H9 (cell line): ENCODE measurements around the gene ABHD12. TPM values are rescaled to one million over a fixed set of nuclear protein-coding genes. Genes with fewer than 3 reads are reported as not detected.

Experiments used
- DNase-seq: peaks from one replicate; pipeline ENCODE4 v3.0.0-alpha.2; 2017
- H2AFZ ChIP-seq: one replicate; pipeline ENCODE4 v1.6.1; 2013; ENCODE audit warnings: mild to moderate bottlenecking, low read length, control low read depth, moderate library complexity
- H2AK5ac ChIP-seq: 2 replicates; pipeline ENCODE4 v1.6.1; 2013; ENCODE audit warnings: low read length, control low read depth, mixed read lengths; ENCODE audit not compliant: insufficient read length
- H2BK120ac ChIP-seq: one replicate; pipeline ENCODE4 v1.6.1; 2013; ENCODE audit warnings: low read depth, mild to moderate bottlenecking, low read length, control low read depth, inconsistent platforms; ENCODE audit not compliant: poor library complexity, severe bottlenecking
- H2BK12ac ChIP-seq: 2 replicates; pipeline ENCODE4 v1.6.1; 2013; ENCODE audit warnings: low read length, control low read depth, mixed read lengths, low read depth; ENCODE audit not compliant: insufficient read length
- H2BK15ac ChIP-seq: 2 replicates; pipeline ENCODE4 v1.6.1; 2013; ENCODE audit warnings: low read depth, low read length, control low read depth
- H2BK20ac ChIP-seq: one replicate; pipeline ENCODE4 v1.6.1; 2013; ENCODE audit warnings: low read depth, mild to moderate bottlenecking, low read length, control low read depth, inconsistent platforms; ENCODE audit not compliant: poor library complexity, severe bottlenecking
- H2BK5ac ChIP-seq: 2 replicates; pipeline ENCODE4 v1.6.1; 2013; ENCODE audit warnings: low read length, control low read depth, mixed read lengths; ENCODE audit not compliant: insufficient read length
- H3K14ac ChIP-seq: 2 replicates; pipeline ENCODE4 v1.6.1; 2013; ENCODE audit warnings: low read length, control low read depth; ENCODE audit not compliant: insufficient read depth
- H3K18ac ChIP-seq: 2 replicates; pipeline ENCODE4 v1.6.1; 2013; ENCODE audit warnings: low read depth, mild to moderate bottlenecking, mixed read lengths, low read length, control low read depth; ENCODE audit not compliant: insufficient read length
- H3K23ac ChIP-seq: 2 replicates; pipeline ENCODE4 v1.6.1; 2013; ENCODE audit warnings: low read length, control low read depth, mixed read lengths, low read depth; ENCODE audit not compliant: insufficient read length
- H3K23me2 ChIP-seq: 2 replicates; pipeline ENCODE4 v1.6.1; 2013; ENCODE audit warnings: low read depth, mild to moderate bottlenecking, mixed read lengths, low read length, control low read depth; ENCODE audit not compliant: insufficient read length, poor library complexity, severe bottlenecking
- H3K27ac ChIP-seq: 2 replicates; pipeline ENCODE4 v1.5.1; 2013; ENCODE audit warnings: low read length, control low read depth, mixed read lengths, low read depth; ENCODE audit not compliant: insufficient read length
- H3K27me3 ChIP-seq: 2 replicates; pipeline ENCODE4 v1.6.1; 2013; ENCODE audit warnings: low read length, control low read depth, inconsistent platforms; ENCODE audit not compliant: insufficient read depth
- H3K4ac ChIP-seq: 2 replicates; pipeline ENCODE4 v1.6.1; 2013; ENCODE audit warnings: low read depth, mild to moderate bottlenecking, control low read depth, inconsistent platforms, low read length, moderate library complexity
- H3K4me1 ChIP-seq: 2 replicates; pipeline ENCODE4 v1.6.1; 2013; ENCODE audit warnings: low read length, control low read depth, inconsistent platforms; ENCODE audit not compliant: insufficient read depth
- H3K4me2 ChIP-seq: 2 replicates; pipeline ENCODE4 v1.6.1; 2013; ENCODE audit warnings: low read length, control low read depth, mixed read lengths; ENCODE audit not compliant: insufficient read length, insufficient read depth
- H3K56ac ChIP-seq: 2 replicates; pipeline ENCODE4 v1.6.1; 2013; ENCODE audit warnings: low read depth, mild to moderate bottlenecking, mixed read lengths, low read length, control low read depth; ENCODE audit not compliant: insufficient read length
- H3K79me1 ChIP-seq: 2 replicates; pipeline ENCODE4 v1.6.1; 2013; ENCODE audit warnings: low read depth, mild to moderate bottlenecking, moderate library complexity, low read length, control low read depth, inconsistent platforms; ENCODE audit not compliant: insufficient read depth, poor library complexity, severe bottlenecking
- H3K79me2 ChIP-seq: 2 replicates; pipeline ENCODE4 v1.6.1; 2013; ENCODE audit warnings: low read length, control low read depth, inconsistent platforms; ENCODE audit not compliant: insufficient read depth
- H3K9ac ChIP-seq: 2 replicates; pipeline ENCODE4 v1.6.1; 2013; ENCODE audit warnings: low read length, control low read depth, mixed read lengths; ENCODE audit not compliant: insufficient read length; ENCODE audit errors: extremely low read depth
- H3K9me3 ChIP-seq: one replicate; pipeline ENCODE4 v1.6.1; 2013; ENCODE audit warnings: low read depth, low read length, inconsistent platforms; ENCODE audit not compliant: control insufficient read depth
- H3T11ph ChIP-seq: one replicate; pipeline ENCODE4 v1.6.1; 2013; ENCODE audit warnings: mild to moderate bottlenecking, low read length, control low read depth, inconsistent platforms
- H4K20me1 ChIP-seq: one replicate; pipeline ENCODE4 v1.6.1; 2013; ENCODE audit not compliant: control insufficient read depth, insufficient read length, insufficient read depth
- H4K5ac ChIP-seq: 2 replicates; pipeline ENCODE4 v1.6.1; 2013; ENCODE audit warnings: low read depth, mild to moderate bottlenecking, mixed read lengths, low read length, control low read depth; ENCODE audit not compliant: insufficient read length
- H4K8ac ChIP-seq: replicated peaks from 2 replicates; pipeline ENCODE4 v1.6.1; 2013; ENCODE audit warnings: low read length, control low read depth, mixed read lengths, low read depth; ENCODE audit not compliant: insufficient read length
- H4K91ac ChIP-seq: 2 replicates; pipeline ENCODE4 v1.6.1; 2013; ENCODE audit warnings: low read depth, mild to moderate bottlenecking, moderate library complexity, mixed read lengths, low read length, control low read depth; ENCODE audit not compliant: insufficient read length
- H3K27ac Mint-ChIP-seq, 3 experiments: 2 replicates in 2 of 3; 3 replicates in 1 of 3; pipeline ENCODE4 v1.8.0; 2020 to 2021; ENCODE audit warnings: mixed read lengths in 3 of 3, mild to moderate bottlenecking in 1 of 3, moderate library complexity in 1 of 3
- H3K27me3 Mint-ChIP-seq: 2 replicates; pipeline ENCODE4 v1.8.0; 2021; ENCODE audit warnings: low read depth, mild to moderate bottlenecking, moderate library complexity, mixed read lengths
- H3K36me3 Mint-ChIP-seq, 3 experiments: 2 replicates in 2 of 3; 3 replicates in 1 of 3; pipeline ENCODE4 v1.8.0; 2020 to 2021; ENCODE audit warnings: low read depth in 3 of 3, mixed read lengths in 3 of 3; ENCODE audit not compliant: insufficient read depth in 1 of 3
- H3K4me1 Mint-ChIP-seq, 2 experiments: 2 replicates each; pipeline ENCODE4 v1.8.0; 2020; ENCODE audit warnings: mixed read lengths in 2 of 2
- H3K4me3 Mint-ChIP-seq, 2 experiments: 2 replicates in 1 of 2; 3 replicates in 1 of 2; pipeline ENCODE4 v1.8.0; 2020 to 2021; ENCODE audit warnings: mild to moderate bottlenecking in 2 of 2, mixed read lengths in 2 of 2, moderate library complexity in 1 of 2
- H3K9me3 Mint-ChIP-seq, 2 experiments: 2 replicates in 1 of 2; 3 replicates in 1 of 2; pipeline ENCODE4 v1.8.0; 2020; ENCODE audit warnings: mild to moderate bottlenecking in 2 of 2, mixed read lengths in 2 of 2, moderate library complexity in 1 of 2
- WGBS: extraction: QIAGEN DNeasy Blood & Tissue Kit; methylation state at CpG from one replicate; pipeline ENCODE4 v1.1.7; 2013; ENCODE audit warnings: missing lambda C conversion rate, low lambda C conversion rate, mixed read lengths; ENCODE audit not compliant: insufficient read length; ENCODE audit errors: extremely low coverage; 5-methylcytosine and 5-hydroxymethylcytosine counted together
- total RNA-seq: library from RNA; stranded (reverse); gene quantifications from 2 replicates; pipeline ENCODE4 v1.2.1, GENCODE V29; 2021
- TF ChIP-seq, protein P1 (sequence below): fragments of 200-600 bp; sonication (generic); conservative IDR thresholded peaks from 3 replicates; pipeline ENCODE4 v1.8.0; 2021; ENCODE audit warnings: antibody characterized with exemption, mild to moderate bottlenecking

Gene ABHD12
- total RNA-seq, 1 experiment from 2014 or later, result 54.4 TPM

GRCh38 chr20:25314497-25315417, 75.9 kb downstream of the ABHD12 start:
- Histone ChIP-seq H2BK15ac (no peak overlapping the region), H2AK5ac (no peak overlapping the region), H4K8ac (no peak overlapping the region), H4K20me1 (no peaks in the 10 kb centered on the region), H2AFZ (no peak overlapping the region), H2BK20ac (no peak overlapping the region), H2BK120ac (no peak overlapping the region), H3K4ac (no peak overlapping the region), H4K91ac (no peak overlapping the region), H3K9me3 (no peaks in the 10 kb centered on the region), H3K4me2 (no peak overlapping the region), H3K23ac (no peak overlapping the region), H2BK12ac (no peak overlapping the region), H3K4me1 (no peaks in the 10 kb centered on the region; the same call in 1 of the 2 replicates), H3K79me1 (peaks cover 4% of the 10 kb centered on the region), H4K5ac (no peak overlapping the region), H3K56ac (no peak overlapping the region), H3K27me3 (no peaks in the 10 kb centered on the region), H3K9ac (no peak overlapping the region), H3K23me2 (no peaks in the 10 kb centered on the region), H3K27ac (no peak overlapping the region), H3T11ph (no peak overlapping the region), H3K14ac (no peak overlapping the region), H2BK5ac (no peak overlapping the region), H3K18ac (no peak overlapping the region), H3K79me2 (no peaks in the 10 kb centered on the region)
- peaks cover 2% of the 10 kb centered on the region; the same call in 1 of the 2 replicates for H3K27me3 Mint-ChIP-seq
- WGBS, result no CpG with 5 or more reads among the region's 17 CpGs
- DNase-seq, result no peak
- no peak overlapping the region for H3K4me3 Mint-ChIP-seq
- H3K4me1 Mint-ChIP-seq, result peaks cover 5 to 8% of the 10 kb centered on the region in 2 experiments
- H3K27ac Mint-ChIP-seq, result no peak overlapping the region
- TF ChIP-seq, protein P1, sequence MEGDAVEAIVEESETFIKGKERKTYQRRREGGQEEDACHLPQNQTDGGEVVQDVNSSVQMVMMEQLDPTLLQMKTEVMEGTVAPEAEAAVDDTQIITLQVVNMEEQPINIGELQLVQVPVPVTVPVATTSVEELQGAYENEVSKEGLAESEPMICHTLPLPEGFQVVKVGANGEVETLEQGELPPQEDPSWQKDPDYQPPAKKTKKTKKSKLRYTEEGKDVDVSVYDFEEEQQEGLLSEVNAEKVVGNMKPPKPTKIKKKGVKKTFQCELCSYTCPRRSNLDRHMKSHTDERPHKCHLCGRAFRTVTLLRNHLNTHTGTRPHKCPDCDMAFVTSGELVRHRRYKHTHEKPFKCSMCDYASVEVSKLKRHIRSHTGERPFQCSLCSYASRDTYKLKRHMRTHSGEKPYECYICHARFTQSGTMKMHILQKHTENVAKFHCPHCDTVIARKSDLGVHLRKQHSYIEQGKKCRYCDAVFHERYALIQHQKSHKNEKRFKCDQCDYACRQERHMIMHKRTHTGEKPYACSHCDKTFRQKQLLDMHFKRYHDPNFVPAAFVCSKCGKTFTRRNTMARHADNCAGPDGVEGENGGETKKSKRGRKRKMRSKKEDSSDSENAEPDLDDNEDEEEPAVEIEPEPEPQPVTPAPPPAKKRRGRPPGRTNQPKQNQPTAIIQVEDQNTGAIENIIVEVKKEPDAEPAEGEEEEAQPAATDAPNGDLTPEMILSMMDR, result peak; percentile 39
- H3K36me3 Mint-ChIP-seq, result peaks cover 17 to 51% (median 24%) of the 10 kb centered on the region in 3 experiments
- H3K9me3 Mint-ChIP-seq, result peaks cover 4 to 5% of the 10 kb centered on the region in 2 experiments; a peak in 4 of 5 replicates
